ENCODE measurements around the gene DNAI4.

DNA sequence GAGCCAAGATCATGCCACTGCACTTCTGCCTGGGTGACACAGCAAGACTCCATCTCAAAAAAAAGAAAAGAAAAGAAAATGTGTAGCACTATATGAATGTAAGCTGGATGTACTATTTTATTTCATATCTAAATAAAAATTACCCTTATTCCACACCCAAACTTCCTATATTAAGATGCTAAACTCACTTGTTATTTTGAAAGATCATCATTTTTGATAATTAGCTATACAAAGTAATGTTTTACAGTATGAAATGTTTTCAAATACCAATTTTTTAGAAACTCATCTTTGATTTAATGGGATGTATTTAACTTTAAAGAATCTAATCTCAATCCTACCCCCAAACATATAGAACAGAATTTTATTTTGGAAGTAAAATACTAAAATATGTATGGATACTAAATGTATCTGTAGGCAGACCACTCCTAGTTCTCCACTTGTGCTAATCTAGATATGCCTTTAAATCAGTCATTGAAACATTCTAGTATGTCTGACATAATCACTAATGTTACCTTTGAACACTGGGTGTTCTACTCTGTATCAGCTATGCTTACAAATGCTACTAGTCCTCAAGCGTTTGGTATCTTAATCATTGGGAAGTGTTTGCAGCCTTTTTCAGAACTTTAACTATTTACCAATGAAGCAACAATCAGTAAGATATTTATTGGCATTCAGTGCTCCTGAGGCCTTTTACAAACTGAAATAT, 13.0 kb upstream of the DNAI4 start:
- TF ChIP-seq POLR2AphosphoS5 (IDR thresholded peaks at IDR 0.05; ENCODE audit: insufficient read depth, low read depth, low read length): no peak
- no peak for TF ChIP-seq CTCF (IDR thresholded peaks at IDR 0.05; ENCODE audit: extremely low read depth in 1 of 2, insufficient read depth in 1 of 2, low read depth in 1 of 2, low read length in 2 of 2)
- TF ChIP-seq POLR2A (IDR thresholded peaks at IDR 0.05; ENCODE audit: low read depth, low read length): no peak
- TF ChIP-seq EZH2 (IDR thresholded peaks at IDR 0.05; ENCODE audit: borderline replicate concordance, low read depth, low read length, severe bottlenecking): no peak
- TF ChIP-seq, protein P1, sequence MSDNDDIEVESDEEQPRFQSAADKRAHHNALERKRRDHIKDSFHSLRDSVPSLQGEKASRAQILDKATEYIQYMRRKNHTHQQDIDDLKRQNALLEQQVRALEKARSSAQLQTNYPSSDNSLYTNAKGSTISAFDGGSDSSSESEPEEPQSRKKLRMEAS (IDR thresholded peaks at IDR 0.05; ENCODE audit: insufficient read depth, insufficient read length): no peak
- no peak for TF ChIP-seq JUN (IDR thresholded peaks at IDR 0.05; ENCODE audit: borderline replicate concordance, insufficient read depth, insufficient read length, low read depth)

Measured in endothelial cell of umbilical vein (primary cell).